ENCODE results near the gene TRA2B.

The TRA2B gene

DNA sequence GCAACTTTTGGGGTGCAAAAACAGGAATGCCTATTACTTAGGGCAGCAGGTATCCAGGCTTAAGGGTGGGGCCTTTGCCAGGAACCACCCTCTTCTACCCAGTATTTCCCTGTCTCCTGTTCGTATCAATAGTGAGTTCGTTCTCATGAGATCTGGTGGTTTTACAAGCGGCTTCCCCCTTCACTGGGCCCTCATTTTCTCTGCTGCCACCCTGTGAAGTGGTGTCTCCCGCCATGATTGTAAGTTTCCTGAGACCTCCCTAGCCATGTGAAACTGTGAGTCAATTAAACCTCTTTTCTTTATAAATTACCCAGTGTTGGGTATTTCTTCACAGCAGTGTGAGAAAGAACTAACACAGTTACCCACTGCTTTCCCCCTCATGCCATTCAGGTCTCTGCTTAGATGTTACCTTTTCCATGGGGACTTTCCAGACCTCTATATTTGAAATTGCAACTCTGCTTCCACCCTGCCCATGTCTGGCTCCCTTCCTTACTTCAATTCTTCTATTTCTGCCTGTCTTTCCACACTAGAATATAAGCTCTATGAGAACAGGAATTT lies 23.9 kb upstream of the TRA2B start:
- TF ChIP-seq ZFX (IDR thresholded peaks at IDR 0.05; ENCODE audit: borderline replicate concordance) = no peak
- H3K27ac ChIP-seq = no peak overlapping the region

DNA sequence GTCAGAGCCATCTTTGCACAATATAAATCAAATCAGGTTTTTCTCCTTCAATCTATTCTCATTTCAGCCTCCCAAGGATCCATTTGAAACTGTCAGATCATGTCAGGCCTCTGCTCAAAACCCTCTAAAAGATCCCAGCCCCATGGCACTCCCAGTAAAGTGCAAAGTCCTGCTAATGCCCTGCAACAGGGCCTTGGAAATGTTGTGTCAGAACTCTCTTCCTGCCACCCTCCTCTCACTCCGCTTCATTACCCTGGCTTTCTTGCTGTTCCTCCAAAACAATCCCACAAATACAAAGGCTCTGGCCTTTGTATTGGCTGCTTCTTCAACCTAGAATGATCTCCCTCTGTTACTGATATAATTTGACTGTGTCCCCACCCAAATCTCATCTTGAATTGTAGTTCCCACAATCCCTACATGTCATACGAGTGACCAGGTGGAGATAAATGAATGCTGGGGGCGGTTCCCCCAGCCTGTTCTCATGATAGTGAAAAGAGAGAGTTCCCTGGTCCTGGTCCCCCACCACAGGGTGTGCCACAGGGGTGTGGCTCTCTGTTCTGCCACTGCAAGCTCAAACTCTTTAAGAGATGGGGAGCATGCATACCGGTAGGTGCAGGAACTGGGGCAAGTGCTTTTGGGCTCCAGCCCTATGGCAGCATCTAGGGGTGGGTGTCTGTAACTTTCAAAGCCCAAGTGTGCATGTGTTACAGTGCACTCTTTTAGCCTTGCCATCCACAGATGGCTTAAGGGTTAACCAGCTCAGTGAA lies 22.9 kb upstream of the TRA2B start:
- TF ChIP-seq, protein P1, sequence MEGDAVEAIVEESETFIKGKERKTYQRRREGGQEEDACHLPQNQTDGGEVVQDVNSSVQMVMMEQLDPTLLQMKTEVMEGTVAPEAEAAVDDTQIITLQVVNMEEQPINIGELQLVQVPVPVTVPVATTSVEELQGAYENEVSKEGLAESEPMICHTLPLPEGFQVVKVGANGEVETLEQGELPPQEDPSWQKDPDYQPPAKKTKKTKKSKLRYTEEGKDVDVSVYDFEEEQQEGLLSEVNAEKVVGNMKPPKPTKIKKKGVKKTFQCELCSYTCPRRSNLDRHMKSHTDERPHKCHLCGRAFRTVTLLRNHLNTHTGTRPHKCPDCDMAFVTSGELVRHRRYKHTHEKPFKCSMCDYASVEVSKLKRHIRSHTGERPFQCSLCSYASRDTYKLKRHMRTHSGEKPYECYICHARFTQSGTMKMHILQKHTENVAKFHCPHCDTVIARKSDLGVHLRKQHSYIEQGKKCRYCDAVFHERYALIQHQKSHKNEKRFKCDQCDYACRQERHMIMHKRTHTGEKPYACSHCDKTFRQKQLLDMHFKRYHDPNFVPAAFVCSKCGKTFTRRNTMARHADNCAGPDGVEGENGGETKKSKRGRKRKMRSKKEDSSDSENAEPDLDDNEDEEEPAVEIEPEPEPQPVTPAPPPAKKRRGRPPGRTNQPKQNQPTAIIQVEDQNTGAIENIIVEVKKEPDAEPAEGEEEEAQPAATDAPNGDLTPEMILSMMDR (IDR thresholded peaks at IDR 0.05) = no peak
- no peak for TF ChIP-seq ZFX (IDR thresholded peaks at IDR 0.05; ENCODE audit: borderline replicate concordance)
- peak overlapping the region; percentile 74 for H3K27ac ChIP-seq

GRCh38 chr3:185959609-185960521 lies 22.1 kb upstream of the TRA2B start:
- TF ChIP-seq, protein P1 (IDR thresholded peaks at IDR 0.05) = no peak
- TF ChIP-seq ZFX (IDR thresholded peaks at IDR 0.05; ENCODE audit: borderline replicate concordance) = no peak
- H3K27ac ChIP-seq = peak overlapping the region; percentile 74

DNA sequence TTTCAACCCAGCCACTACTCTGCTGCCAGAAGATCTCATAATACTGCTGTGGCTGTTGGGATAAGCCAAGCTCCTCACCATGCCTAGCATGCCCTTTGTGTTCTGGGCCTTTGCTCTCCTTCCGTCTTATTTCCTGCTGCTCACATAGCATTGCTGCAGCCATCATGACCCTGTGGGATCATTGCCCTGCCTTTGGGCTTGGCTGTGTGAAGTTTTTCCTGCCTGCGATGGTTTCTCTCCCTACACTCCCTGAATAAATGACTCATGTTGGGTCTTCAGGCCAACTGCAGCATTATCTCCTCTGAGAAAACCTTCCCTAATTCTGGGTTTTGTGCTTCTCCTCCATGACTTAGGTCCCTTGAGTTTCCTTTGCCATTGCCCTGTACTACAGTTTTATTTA lies 20.8 kb upstream of the TRA2B start:
- H3K27ac ChIP-seq = no peak overlapping the region
- TF ChIP-seq ZFX (IDR thresholded peaks at IDR 0.05; ENCODE audit: borderline replicate concordance) = no peak
- TF ChIP-seq, protein P1 (IDR thresholded peaks at IDR 0.05) = no peak

DNA sequence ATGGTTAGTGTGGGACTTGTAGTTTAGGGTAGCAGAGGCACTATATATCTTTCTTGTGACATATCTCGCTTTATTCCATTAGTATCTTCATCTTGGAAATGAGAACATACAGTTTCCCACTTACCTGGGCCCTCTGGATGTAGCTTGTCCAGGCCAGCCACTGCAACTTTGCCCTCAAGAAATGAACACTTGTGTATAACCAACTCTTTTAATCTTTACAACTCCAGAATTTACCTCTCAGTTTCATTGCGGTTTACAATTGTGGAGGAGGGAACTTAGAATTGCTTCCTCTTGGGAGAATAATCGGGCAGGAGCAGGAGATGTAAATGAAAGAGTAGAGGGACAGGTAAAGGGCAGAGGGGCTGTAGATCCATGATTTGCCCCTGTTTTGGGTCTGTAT lies 18.4 kb upstream of the TRA2B start:
- TF ChIP-seq, protein P1 (IDR thresholded peaks at IDR 0.05) = no peak
- no peak for TF ChIP-seq ZFX (IDR thresholded peaks at IDR 0.05; ENCODE audit: borderline replicate concordance)

DNA sequence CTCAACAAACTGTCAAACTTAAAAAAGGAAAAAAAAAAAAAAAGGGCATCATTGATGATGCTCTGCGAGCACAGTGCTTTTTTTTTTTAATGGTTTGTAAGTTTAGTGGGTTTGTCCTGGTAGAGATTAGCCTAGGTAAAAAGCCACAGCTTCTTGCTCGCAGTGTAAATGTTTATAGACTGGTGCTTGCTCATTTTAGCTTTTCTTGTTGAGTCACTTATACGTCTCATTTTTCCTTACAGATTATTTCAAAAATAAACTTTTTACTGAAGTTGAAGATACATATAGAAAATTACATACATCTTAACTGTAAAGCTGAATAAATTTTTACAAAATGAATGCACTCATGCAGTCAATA lies 16.5 kb upstream of the TRA2B start:
- H3K27ac ChIP-seq = no peak overlapping the region
- no peak for TF ChIP-seq ZFX (IDR thresholded peaks at IDR 0.05; ENCODE audit: borderline replicate concordance)
- TF ChIP-seq, protein P1 (IDR thresholded peaks at IDR 0.05) = no peak

More for the DNA sequence above, 18.4 kb upstream of the TRA2B start:
- H3K27ac ChIP-seq = no peak overlapping the region

DNA sequence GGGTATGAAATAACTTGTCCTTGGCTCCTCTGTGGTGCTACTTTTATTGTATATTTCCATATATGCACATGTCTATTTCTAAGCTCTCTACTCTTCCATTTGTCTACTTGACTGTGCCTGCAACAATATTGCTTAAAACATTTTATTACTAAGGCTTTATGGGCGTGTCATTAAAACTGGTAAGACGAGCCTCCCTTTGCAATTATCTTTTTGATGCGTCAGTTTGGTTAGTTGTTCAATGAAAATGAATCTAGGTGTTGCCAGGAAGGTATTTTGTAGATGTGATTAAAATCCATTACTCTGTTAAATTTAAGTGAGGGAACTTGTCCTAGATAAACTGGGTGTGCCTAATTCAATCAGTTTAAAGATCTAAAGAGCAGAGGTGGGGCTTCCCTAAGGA lies 12.9 kb upstream of the TRA2B start:
- TF ChIP-seq, protein P1 (IDR thresholded peaks at IDR 0.05) = no peak
- TF ChIP-seq ZFX (IDR thresholded peaks at IDR 0.05; ENCODE audit: borderline replicate concordance) = no peak
- no peak overlapping the region for H3K27ac ChIP-seq

Measured in 22Rv1 (cell line).